ENCODE data around the gene MYH9.
"Not testable (repeated sequence)": the region's sequence is repeated elsewhere in the genome, so short reads cannot be mapped to it uniquely, and the experiment has no call there.

MYH9 gene

DNA sequence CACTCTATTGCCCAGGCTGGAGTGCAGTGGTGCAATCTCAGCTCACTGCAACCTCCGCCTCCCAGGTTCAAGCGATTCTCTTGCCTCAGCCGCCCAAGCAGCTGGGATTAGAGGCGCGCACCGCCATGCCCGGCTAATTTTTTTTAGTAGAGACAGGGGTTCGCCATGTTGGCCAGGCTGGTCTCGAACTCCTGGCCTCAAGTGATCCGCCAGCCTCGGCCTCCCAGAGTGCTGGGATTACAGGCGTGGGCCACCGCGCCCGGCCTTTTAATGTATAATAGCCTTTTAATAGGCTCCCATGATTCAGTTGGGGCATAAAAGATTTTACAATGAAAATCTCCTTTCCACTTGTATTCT, 21.8 kb upstream of the MYH9 start:
- H3K9me3 ChIP-seq (ENCODE audit: insufficient read depth, low read depth, low read length); H3K27me3 ChIP-seq (ENCODE audit: insufficient read depth, low read length); H3K36me3 ChIP-seq (ENCODE audit: insufficient read depth, low read depth, low read length); H3K4me1 ChIP-seq (ENCODE audit: insufficient read depth, low read length); H3K27ac ChIP-seq (ENCODE audit: low read length): not testable (repeated sequence)
- peak overlapping the region; percentile 66; the same call in 1 of the 2 replicates for H3K4me3 ChIP-seq (ENCODE audit: low read length)
- peak overlapping the region; percentile 73 for H3K9ac ChIP-seq (ENCODE audit: low read depth, low read length)

- Histone ChIP-seq H3K4me1 (ENCODE audit: insufficient read depth, low read length) (peaks cover 10% of the 10 kb centered on the region; the same call in 1 of the 2 replicates), H3K9ac (ENCODE audit: low read depth, low read length) (peak overlapping the region; percentile 73; the same call in 1 of the 2 replicates), H3K36me3 (ENCODE audit: insufficient read depth, low read depth, low read length) (no peaks in the 10 kb centered on the region), H3K27ac (ENCODE audit: low read length) (no peak overlapping the region), H3K9me3 (ENCODE audit: insufficient read depth, low read depth, low read length) (no peaks in the 10 kb centered on the region), H3K27me3 (ENCODE audit: insufficient read depth, low read length) (no peaks in the 10 kb centered on the region), H3K4me3 (ENCODE audit: low read length) (peak overlapping the region; percentile 66; the same call in 1 of the 2 replicates)
Measured at GRCh38 chr22:36409056-36409455, 21.3 kb upstream of the MYH9 start.

DNA sequence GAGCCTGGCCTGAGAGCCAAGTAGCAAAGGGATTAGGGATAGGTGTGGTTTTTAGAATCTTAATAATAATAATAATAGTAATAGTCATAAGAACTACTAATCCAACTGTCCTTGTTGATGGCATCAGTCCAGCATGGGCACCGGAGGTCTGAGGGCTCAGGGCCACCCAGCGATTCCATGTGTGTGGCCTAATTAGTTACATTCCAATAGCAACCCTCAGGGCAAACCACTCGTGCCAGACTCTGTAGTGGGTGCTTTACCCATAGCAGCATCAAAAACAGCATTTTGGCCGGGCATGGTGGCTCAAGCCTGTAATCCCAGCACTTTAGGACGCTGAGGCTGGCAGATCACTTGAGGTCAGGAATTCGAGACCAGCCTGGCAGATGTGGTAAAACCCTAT, 19.0 kb upstream of the MYH9 start:
- Histone ChIP-seq H3K36me3 (ENCODE audit: insufficient read depth, low read depth, low read length) (no peaks in the 10 kb centered on the region), H3K27me3 (ENCODE audit: insufficient read depth, low read length) (no peaks in the 10 kb centered on the region), H3K27ac (ENCODE audit: low read length) (no peak overlapping the region), H3K4me3 (ENCODE audit: low read length) (no peak overlapping the region), H3K9ac (ENCODE audit: low read depth, low read length) (no peak overlapping the region), H3K4me1 (ENCODE audit: insufficient read depth, low read length) (peaks cover 10% of the 10 kb centered on the region; the same call in 1 of the 2 replicates), H3K9me3 (ENCODE audit: insufficient read depth, low read depth, low read length) (no peaks in the 10 kb centered on the region)

DNA sequence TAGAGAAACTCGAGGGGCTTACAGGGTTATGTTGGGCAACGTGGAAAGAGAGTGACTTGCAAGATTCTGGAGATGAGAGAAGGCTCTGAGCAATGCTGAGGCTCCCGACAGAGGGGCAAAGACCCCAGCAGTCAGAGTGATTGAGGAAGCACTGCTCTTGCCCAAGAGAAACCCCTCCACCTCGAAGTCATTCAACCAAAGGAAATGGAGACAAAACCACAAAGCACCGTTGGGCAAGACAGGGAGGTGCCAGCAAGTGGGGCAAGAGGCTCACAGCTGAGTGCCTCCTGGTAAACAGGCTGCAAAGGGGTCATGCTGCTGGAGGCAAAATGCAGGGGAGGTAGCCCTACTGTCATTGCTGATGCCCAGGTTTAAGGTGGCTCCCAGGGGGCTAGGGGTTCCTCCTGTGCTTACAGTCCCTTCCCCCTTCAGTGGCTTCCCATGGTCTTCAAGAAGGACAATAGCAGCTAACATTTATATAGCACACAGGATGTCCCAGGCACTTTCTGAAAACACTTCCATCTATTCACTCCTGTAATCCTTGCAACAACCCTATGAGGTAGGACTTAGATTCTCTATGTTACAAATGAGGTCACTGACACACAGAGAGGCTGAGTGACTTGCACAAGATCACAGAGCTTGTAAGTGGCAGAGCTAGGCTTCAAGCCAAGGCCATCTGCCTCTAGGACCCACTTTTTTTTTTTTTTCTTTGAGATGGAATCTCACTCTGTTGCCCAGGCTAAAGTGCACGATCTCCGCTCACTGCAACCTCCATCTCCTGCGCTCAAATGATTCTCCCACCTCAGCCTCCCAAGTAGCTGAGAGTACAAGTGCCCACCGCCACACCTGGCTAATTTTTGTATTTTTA, 18.1 kb upstream of the MYH9 start:
- H3K9me3 ChIP-seq (ENCODE audit: insufficient read depth, low read depth, low read length): no peaks in the 10 kb centered on the region
- H3K9ac ChIP-seq (ENCODE audit: low read depth, low read length): no peak overlapping the region
- H3K27ac ChIP-seq (ENCODE audit: low read length): no peak overlapping the region
- no peaks in the 10 kb centered on the region for H3K27me3 ChIP-seq (ENCODE audit: insufficient read depth, low read length)
- peaks cover 9% of the 10 kb centered on the region; the same call in 1 of the 2 replicates for H3K4me1 ChIP-seq (ENCODE audit: insufficient read depth, low read length)
- no peak overlapping the region for H3K4me3 ChIP-seq (ENCODE audit: low read length)
- H3K36me3 ChIP-seq (ENCODE audit: insufficient read depth, low read depth, low read length): no peaks in the 10 kb centered on the region

- Histone ChIP-seq H3K36me3 (ENCODE audit: insufficient read depth, low read depth, low read length) (no peaks in the 10 kb centered on the region), H3K27me3 (ENCODE audit: insufficient read depth, low read length) (no peaks in the 10 kb centered on the region), H3K27ac (ENCODE audit: low read length) (no peak overlapping the region), H3K4me1 (ENCODE audit: insufficient read depth, low read length) (peaks cover 3% of the 10 kb centered on the region; the same call in 1 of the 2 replicates), H3K9ac (ENCODE audit: low read depth, low read length) (no peak overlapping the region), H3K9me3 (ENCODE audit: insufficient read depth, low read depth, low read length) (no peaks in the 10 kb centered on the region), H3K4me3 (ENCODE audit: low read length) (no peak overlapping the region)
Measured at GRCh38 chr22:36405221-36405661, 17.5 kb upstream of the MYH9 start.

GRCh38 chr22:36404446-36404845, 16.7 kb upstream of the MYH9 start:
- no peak overlapping the region for H3K4me3 ChIP-seq (ENCODE audit: low read length)
- H3K4me1 ChIP-seq (ENCODE audit: insufficient read depth, low read length): peaks cover 3% of the 10 kb centered on the region; the same call in 1 of the 2 replicates
- H3K9ac ChIP-seq (ENCODE audit: low read depth, low read length): no peak overlapping the region
- H3K27me3 ChIP-seq (ENCODE audit: insufficient read depth, low read length): no peaks in the 10 kb centered on the region
- H3K36me3 ChIP-seq (ENCODE audit: insufficient read depth, low read depth, low read length): no peaks in the 10 kb centered on the region
- H3K27ac ChIP-seq (ENCODE audit: low read length): no peak overlapping the region
- no peaks in the 10 kb centered on the region for H3K9me3 ChIP-seq (ENCODE audit: insufficient read depth, low read depth, low read length)

DNA sequence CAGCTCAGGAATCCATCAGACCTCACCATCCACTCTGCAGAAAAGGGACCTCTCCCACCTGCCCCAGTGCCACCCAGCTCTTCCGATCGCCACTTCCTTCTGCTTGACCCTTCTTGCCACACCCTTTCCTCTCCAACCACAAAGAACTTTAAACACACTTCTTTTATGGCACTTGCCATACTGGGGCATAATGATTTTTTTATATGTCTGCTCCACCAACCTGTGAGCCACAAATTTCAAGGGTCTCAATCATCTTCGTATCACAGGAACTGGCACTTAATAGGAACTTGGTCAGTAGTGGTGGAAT, 11.7 kb upstream of the MYH9 start:
- H3K27me3 ChIP-seq (ENCODE audit: insufficient read depth, low read length): no peaks in the 10 kb centered on the region
- no peak overlapping the region for H3K9ac ChIP-seq (ENCODE audit: low read depth, low read length)
- H3K4me3 ChIP-seq (ENCODE audit: low read length): no peak overlapping the region
- peaks cover 4% of the 10 kb centered on the region; the same call in 1 of the 2 replicates for H3K4me1 ChIP-seq (ENCODE audit: insufficient read depth, low read length)
- H3K9me3 ChIP-seq (ENCODE audit: insufficient read depth, low read depth, low read length): no peaks in the 10 kb centered on the region
- H3K27ac ChIP-seq (ENCODE audit: low read length): no peak overlapping the region
- no peaks in the 10 kb centered on the region for H3K36me3 ChIP-seq (ENCODE audit: insufficient read depth, low read depth, low read length)

- H3K9ac ChIP-seq (ENCODE audit: low read depth, low read length): no peak overlapping the region
- no peaks in the 10 kb centered on the region for H3K36me3 ChIP-seq (ENCODE audit: insufficient read depth, low read depth, low read length)
- no peaks in the 10 kb centered on the region for H3K27me3 ChIP-seq (ENCODE audit: insufficient read depth, low read length)
- H3K9me3 ChIP-seq (ENCODE audit: insufficient read depth, low read depth, low read length): no peaks in the 10 kb centered on the region
- peaks cover 4% of the 10 kb centered on the region; the same call in 1 of the 2 replicates for H3K4me1 ChIP-seq (ENCODE audit: insufficient read depth, low read length)
- no peak overlapping the region for H3K4me3 ChIP-seq (ENCODE audit: low read length)
- no peak overlapping the region for H3K27ac ChIP-seq (ENCODE audit: low read length)
Measured at GRCh38 chr22:36398601-36399471, 11.1 kb upstream of the MYH9 start.

- Histone ChIP-seq H3K27ac (ENCODE audit: low read length) (no peak overlapping the region), H3K9ac (ENCODE audit: low read depth, low read length) (no peak overlapping the region)
Measured at GRCh38 chr22:36397131-36398093, 9.6 kb upstream of the MYH9 start.

DNA sequence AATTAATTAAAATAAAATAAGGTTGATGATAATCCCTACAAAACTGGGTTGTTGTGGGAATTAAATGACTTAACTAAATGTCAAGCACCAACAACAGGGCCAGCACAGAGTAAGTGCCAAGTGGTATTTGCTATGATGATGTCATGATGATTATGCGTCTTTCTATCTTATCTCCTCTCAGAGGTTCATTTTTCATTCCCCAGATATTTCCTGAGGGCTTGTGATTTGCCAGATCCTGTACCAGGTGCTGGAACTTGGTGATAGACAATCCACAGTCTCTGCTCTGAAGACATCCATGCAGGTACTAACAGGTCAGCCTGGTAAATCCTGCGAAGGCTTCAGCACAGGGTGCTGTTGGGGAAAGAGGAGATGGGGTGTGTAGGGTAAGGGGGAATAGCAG, 8.1 kb upstream of the MYH9 start:
- Histone ChIP-seq H3K4me1 (ENCODE audit: insufficient read depth, low read length) (peaks cover 4% of the 10 kb centered on the region; the same call in 1 of the 2 replicates), H3K36me3 (ENCODE audit: insufficient read depth, low read depth, low read length) (no peaks in the 10 kb centered on the region), H3K27me3 (ENCODE audit: insufficient read depth, low read length) (no peaks in the 10 kb centered on the region), H3K4me3 (ENCODE audit: low read length) (no peak overlapping the region), H3K9me3 (ENCODE audit: insufficient read depth, low read depth, low read length) (no peaks in the 10 kb centered on the region), H3K9ac (ENCODE audit: low read depth, low read length) (no peak overlapping the region), H3K27ac (ENCODE audit: low read length) (no peak overlapping the region)

More at GRCh38 chr22:36397131-36398093, 9.6 kb upstream of the MYH9 start:
- Histone ChIP-seq H3K36me3 (ENCODE audit: insufficient read depth, low read depth, low read length) (no peaks in the 10 kb centered on the region), H3K9me3 (ENCODE audit: insufficient read depth, low read depth, low read length) (no peaks in the 10 kb centered on the region), H3K4me3 (ENCODE audit: low read length) (no peak overlapping the region), H3K27me3 (ENCODE audit: insufficient read depth, low read length) (no peaks in the 10 kb centered on the region), H3K4me1 (ENCODE audit: insufficient read depth, low read length) (peaks cover 4% of the 10 kb centered on the region; the same call in 1 of the 2 replicates)
